ENCODE measurements around the gene MGAT2. TPM values are rescaled to one million over a fixed set of nuclear protein-coding genes. Genes with fewer than 3 reads are reported as not detected.
"Not testable (repeated sequence)": the region's sequence is repeated elsewhere in the genome, so short reads cannot be mapped to it uniquely, and the experiment has no call there.

The MGAT2 gene
- polyA plus RNA-seq (ENCODE audit: insufficient read length): 22.4 TPM

- DNase-seq: peak; percentile 98
These were observed at the start of gene MGAT2, which contains the start of gene RPL36AL for GRCh38 chr14:49620182-49621113. TSS of gene MGAT2 (plus strand) at chr14:49620799. CDS start at chr14:49621269, 470 bp downstream. TSS of gene RPL36AL (minus strand) at chr14:49620626. CDS start at chr14:49619104, 1,522 bp downstream.

GRCh38 chr14:49574038-49574437, 46.6 kb upstream of the MGAT2 start:
- DNase-seq: no peak

- DNase-seq: no peak
These were observed 42.5 kb upstream of the MGAT2 start for GRCh38 chr14:49578141-49578540.

GRCh38 chr14:49579841-49580240, 40.8 kb upstream of the MGAT2 start:
- no peak for DNase-seq

GRCh38 chr14:49581209-49582112, 39.1 kb upstream of the MGAT2 start:
- no peak for DNase-seq

- DNase-seq: no peak
These were observed 38.3 kb upstream of the MGAT2 start for GRCh38 chr14:49582113-49582977.

GRCh38 chr14:49583629-49584028, 37.0 kb upstream of the MGAT2 start:
- no peak for DNase-seq

- DNase-seq: no peak
These were observed 36.5 kb upstream of the MGAT2 start for GRCh38 chr14:49584058-49584457.

- not testable (repeated sequence) for DNase-seq
These were observed 35.5 kb upstream of the MGAT2 start for GRCh38 chr14:49584981-49585640.

- peak; percentile 99 for DNase-seq
These were observed 34.6 kb upstream of the MGAT2 start, which contains the start of gene RPS29 for GRCh38 chr14:49585803-49586672. TSS of gene RPS29 (minus strand) at chr14:49586380. CDS start at chr14:49586346, 34 bp downstream.

- DNase-seq: peak; percentile 69
These were observed 33.7 kb upstream of the MGAT2 start for GRCh38 chr14:49586673-49587460.

- DNase-seq: no peak
These were observed 31.2 kb upstream of the MGAT2 start for GRCh38 chr14:49589387-49589786.

GRCh38 chr14:49593016-49593415, 27.6 kb upstream of the MGAT2 start:
- DNase-seq: no peak

GRCh38 chr14:49594347-49595091, 26.1 kb upstream of the MGAT2 start:
- no peak for DNase-seq

GRCh38 chr14:49598189-49598484, 22.5 kb upstream of the MGAT2 start:
- DNase-seq: no peak

GRCh38 chr14:49598485-49599300, 21.9 kb upstream of the MGAT2 start, which contains the start of gene LRR1:
TSS of gene LRR1 (plus strand) at chr14:49598940. CDS start at chr14:49599021, 81 bp downstream.
- DNase-seq: peak; percentile 85

GRCh38 chr14:49607583-49607982, 13.0 kb upstream of the MGAT2 start:
- DNase-seq: no peak

- no peak for DNase-seq
These were observed 8.3 kb upstream of the MGAT2 start for GRCh38 chr14:49612251-49612650.
